ENCODE data around the gene CAMK2G.
"Not testable (repeated sequence)": the region's sequence is repeated elsewhere in the genome, so short reads cannot be mapped to it uniquely, and the experiment has no call there.

- not testable (repeated sequence) for TF ChIP-seq MAX (IDR thresholded peaks at IDR 0.05; ENCODE audit: low read depth); CTCF (IDR thresholded peaks at IDR 0.05); POLR2AphosphoS5 (IDR thresholded peaks at IDR 0.05; ENCODE audit: low read depth, low read length); TAF1 (IDR thresholded peaks at IDR 0.05; ENCODE audit: borderline replicate concordance, low read depth, low read length); GABPA (IDR thresholded peaks at IDR 0.05; ENCODE audit: low read depth); SMC3 (IDR thresholded peaks at IDR 0.05; ENCODE audit: low read depth, low read length); EP300 (IDR thresholded peaks at IDR 0.05; ENCODE audit: borderline replicate concordance in 1 of 2, low read depth in 1 of 2, low read length in 1 of 2); RFX5 (IDR thresholded peaks at IDR 0.05; ENCODE audit: low read length); SIN3A (IDR thresholded peaks at IDR 0.05; ENCODE audit: borderline replicate concordance, low read depth, low read length); RAD21 (IDR thresholded peaks at IDR 0.05; ENCODE audit: low read length); USF2 (IDR thresholded peaks at IDR 0.05; ENCODE audit: borderline replicate concordance, low read depth, low read length); FOXM1 (IDR thresholded peaks at IDR 0.05; ENCODE audit: low read depth); ELF1 (IDR thresholded peaks at IDR 0.05); RXRA (IDR thresholded peaks at IDR 0.05; ENCODE audit: borderline replicate concordance, low read depth)
These were observed 78.3 kb downstream of the CAMK2G start for GRCh38 chr10:73796035-73796434.
